HG03575 (cell line): ENCODE measurements around the gene EXOSC2.

ENCODE experiments used
- ATAC-seq: cut with Tn5 transposase; IDR thresholded peaks from one replicate; pipeline ENCODE4 v1.9.1; 2021; ENCODE audit not compliant: unreplicated experiment, insufficient number of reproducible peaks, low FRiP score; ENCODE audit errors: extremely low read depth

Gene EXOSC2

DNA sequence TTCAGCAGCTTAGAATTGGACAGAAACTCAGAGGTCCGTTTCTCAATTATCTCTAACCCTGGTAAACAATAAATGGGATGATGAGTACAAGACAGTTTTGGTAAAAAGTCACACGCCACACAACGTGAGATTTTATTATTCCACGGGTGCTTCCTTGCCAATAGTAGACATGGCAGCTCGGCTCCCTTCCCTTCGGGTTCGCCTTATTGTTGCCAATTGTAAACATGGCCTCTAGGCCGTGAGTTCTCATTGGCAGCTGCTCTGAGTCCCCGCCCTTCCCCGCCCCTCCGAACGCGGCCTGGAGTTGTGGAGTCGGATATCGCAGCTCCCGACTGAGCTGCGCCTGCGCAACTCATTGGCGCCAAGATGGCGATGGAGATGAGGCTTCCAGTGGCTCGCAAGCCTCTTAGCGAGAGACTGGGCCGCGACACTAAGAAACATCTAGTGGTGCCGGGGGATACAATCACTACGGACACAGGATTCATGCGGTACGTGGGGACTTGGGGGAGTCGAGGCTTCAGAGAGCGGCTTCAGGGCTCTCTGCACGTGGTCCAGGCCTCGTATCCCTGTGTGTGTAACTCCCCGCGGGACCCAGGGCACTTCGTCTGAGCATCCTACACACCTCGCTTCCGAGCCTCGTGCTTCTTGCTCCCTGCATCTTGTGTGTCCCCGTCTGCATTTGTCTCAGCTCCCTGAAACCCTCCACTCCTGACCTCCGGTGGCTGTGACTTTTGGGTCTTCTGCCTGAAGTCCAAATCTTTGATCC, at the start of gene EXOSC2:
TSS of gene EXOSC2 (plus strand) at position 355 of the 766 bp plus-strand sequence. CDS start at position 367, 12 bp downstream.
- no peak for ATAC-seq

DNA sequence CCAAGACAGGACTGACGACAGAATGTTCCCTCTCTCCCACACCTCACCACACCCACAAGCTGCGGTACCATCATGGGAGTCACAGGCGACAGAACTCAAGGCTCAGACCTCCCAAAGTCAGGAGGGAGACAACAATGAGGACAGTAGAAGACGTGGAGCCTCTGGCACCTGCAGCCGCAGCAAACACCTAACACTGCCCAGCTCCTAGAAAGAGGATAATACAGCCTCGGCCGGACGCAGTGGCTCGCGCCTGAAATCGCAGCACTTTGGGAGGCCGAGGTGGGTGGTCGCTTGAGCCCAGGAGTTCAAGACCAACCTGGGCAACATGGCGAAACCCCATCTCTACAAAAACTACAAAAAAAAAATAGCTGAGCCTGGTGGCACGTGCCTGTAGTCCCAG, 42.4 kb upstream of the EXOSC2 start:
- ATAC-seq = no peak

DNA sequence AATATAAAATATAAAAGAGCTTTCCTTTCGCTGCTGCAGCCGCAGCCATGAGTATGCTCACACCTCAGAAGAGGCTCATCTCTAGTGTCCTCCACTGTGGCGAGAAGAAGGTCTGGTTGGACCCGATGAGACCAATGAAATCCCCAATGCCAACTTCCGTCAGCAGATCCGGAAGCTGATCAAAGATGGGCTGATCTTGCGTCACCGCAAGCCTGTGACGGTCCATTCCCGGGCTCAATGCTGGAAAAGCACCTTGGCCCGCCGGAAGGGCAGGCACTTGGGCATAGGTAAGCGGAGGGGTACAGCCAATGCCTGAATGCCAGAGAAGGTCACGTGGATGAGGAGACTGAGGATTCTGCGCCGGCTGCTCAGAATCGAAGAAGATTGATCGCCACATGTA, 41.8 kb upstream of the EXOSC2 start:
- no peak for ATAC-seq

- ATAC-seq = no peak
Observed at GRCh38 chr9:130654879-130655278, 38.7 kb upstream of the EXOSC2 start.

DNA sequence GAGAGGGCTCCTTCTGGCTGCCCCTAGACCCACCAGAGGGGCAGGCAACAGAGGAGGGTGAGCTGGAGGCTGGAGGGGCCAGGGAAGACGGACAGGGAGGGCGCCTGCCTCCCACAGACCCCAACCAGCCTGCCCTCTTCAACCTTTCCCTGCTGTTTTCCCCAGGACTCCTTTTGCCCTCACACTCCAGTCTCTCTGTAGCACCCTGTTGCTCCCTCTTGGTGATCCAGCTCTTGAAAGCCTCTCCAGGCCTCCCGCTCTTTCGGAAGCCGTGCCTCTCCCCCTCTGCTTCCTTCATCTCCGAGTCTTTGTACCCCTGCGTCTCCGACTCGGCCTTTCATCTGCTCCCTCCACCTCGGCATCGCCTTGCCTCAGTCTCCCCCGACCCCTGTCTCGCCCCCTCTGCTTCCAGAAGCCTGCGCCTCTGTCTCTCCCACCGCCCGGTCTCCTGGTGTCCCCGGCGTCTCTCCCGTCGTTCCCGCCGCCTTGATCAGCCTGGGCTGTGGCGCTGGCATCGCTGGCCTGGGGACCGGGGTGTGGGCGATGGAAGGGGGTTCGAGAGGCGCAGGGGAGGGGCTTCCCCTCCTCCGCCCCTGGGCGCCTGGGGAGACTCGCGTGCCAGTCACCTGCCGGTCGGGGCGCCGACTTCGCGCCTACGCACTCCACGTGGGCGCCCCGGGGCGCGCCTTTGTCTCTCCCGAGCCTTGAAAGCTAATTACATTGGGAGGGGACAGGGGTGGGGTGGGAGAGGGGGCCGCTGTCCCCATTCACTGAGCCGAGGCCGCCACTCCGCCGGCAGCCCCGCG, 34.5 kb upstream of the EXOSC2 start:
- no peak for ATAC-seq

GRCh38 chr9:130659699-130660248, 33.8 kb upstream of the EXOSC2 start:
- ATAC-seq = no peak

DNA sequence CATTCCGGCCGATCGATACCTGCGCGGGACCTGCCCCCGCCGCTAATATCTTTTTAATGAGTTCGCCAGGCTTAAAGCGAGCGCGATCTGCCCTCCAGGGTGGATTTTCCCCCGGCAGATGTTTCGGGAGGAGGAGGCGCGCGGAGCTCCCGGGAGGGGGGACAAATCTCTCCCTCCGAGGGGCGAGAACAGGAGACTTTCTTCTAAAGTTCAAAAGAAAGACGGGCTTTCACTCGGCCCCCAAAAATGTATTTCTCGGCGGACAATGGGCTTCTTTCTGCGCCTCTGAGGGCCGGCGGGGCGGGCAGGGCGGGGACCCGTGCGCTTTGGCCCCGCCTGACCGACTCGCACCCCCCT, 33.3 kb upstream of the EXOSC2 start:
- no peak for ATAC-seq

DNA sequence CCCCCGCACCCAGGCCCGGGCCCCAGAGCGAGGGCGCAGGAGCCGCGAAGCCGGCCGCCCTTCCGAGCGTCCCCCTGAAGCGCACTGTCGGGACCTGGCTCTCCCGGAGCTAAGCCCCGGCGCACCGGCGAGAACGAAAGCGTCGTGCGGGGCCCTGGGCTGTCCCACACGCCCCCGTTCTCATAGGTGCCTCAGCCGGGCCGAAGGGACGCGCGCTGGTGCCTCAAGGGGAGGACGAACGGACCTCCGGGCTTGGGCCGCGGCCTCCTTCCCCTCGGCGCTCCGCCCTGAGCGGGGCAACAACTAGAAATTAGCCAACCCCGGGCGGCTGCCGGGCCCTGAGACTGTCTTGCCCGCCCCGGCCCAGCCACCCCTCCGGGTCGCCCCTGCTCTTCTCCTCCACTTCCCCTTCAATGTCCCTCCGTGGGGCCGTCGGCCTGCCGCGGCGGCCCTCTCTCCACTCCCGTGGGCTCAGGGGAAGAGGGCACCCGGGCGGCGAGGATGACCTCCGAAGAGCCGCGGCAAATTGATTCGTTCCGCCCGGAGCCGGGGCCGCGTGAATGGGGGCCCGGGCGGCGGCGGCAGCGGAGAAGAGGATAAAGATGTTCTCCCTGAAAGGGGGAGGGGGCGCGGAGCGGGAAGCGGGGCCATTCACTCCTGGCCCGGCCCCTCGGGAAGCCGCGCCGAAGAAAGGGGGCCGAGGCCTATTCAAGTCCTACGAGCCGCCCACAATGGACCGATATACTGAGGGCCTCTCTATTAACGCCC, 32.7 kb upstream of the EXOSC2 start:
- no peak for ATAC-seq

DNA sequence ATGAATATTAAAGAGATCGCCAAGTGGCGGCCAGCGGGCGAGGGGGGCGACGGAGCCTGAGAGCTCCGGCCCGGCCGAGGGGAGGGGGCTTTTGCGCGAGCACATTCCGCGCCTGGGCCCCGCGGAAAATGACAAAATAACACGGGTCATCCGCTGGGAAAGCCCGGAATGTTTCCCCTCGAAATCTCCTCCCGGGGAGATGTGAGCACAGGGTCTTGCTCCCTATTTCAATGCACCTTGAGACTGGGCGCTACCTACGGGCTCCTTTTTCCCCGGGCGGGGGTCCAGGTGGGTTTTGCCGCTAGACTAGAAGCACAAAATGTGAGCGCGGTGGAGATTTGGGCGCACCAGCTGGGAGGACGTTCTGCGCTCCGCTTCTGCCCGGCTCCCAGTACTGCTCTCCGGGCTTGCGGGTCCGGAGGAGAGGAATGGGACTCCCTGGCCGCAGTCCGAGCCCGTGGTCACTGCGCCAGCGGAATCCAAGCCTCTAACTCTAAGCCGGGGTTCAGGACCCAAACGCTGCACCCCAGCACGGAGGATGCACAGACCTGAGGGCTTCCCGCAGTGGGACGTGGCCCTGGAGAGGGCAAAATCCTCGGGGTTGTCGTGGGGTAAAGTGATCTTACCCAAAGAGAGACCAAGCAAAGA, 32.0 kb upstream of the EXOSC2 start:
- no peak for ATAC-seq

DNA sequence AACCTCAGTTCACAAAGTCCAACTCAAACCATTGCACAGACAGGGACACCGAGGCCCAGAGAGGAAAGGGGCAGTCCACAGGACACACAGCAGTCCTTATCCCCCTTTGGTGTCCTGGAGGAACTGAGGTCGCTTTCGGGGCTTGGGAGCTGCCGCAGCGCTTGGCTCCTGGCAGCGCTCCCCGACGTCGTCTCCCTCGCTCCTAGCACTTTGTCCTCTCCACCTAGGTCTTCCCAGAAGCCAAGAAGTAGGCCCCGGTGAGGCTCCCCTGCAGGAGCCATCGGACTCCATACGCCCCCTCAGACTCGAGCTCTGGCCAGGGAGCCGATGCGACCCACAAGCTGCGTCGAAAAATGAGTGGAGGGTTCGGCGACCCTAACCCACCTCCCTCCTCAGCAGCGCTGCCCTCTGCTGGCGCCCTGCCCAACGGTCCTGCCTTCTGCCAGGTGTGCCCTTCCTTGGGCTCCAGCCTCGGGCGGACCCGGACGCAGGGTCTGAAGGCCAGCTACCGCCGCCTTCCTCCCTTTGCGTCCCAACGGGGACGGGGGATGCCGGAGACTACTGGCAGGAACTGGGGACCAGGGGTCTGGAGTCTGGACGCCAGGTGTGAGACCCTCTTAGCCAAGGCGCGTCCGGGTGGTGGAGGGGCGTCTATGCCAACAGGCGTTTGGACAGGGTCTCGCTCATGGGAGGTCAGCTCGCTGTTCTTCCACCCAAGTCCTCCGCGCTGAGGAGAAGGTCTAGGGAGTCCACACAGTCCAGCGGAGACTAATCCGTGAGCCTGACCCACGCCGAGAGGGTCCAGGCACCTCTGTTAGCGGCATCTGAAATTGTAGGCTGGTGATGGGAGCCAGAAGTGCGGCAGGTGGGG, 31.2 kb upstream of the EXOSC2 start:
- no peak for ATAC-seq

DNA sequence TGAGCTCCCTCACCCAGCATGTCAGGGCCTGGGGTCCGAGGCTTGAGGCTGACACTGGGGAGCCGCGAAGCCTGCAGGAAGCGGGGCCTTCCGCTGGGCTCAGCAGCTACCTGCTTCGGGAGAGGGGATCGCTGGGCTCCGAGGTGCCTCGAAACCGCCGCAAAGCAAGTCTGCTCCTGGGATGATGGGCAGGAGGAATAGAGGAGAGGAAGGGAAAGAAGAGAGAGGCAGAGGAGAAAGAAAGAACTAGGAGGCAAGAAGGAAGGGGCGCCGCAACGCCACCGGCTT, 30.7 kb upstream of the EXOSC2 start:
- no peak for ATAC-seq

DNA sequence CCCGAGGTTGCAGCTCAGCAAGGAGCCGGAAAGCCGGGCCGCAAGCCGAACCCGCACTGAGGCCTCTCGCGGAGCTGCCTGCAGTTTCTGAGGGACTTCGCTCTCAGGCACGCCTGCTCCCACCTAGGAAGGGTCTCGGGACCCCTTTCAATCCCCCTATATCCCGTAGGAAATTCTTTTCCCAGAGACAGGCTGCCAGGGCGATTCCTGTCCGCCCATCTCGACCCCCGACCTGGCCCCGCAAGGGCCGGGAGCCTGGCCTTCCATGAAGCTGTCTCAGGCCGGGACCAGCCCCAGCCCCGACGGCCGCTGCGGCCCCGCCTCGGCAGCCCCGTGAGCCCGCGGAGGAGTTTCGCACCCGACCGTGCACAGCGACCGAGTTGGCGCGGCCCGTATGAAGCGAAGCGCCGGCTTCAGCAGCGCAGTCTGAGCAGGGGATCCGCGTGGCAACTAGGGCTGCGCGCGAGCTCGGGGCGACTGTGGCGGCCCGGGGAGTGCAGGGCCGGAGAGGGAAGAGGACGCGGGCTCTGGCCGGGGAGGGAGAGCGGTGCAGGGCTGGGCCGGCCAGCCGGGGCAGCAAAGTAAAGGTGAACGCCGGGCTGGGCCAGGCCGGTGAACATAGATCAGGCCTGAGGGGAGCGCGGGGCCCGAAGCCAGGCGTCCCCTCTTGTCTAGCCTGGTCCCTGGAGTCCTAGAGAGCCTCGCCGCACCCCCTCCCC, 30.2 kb upstream of the EXOSC2 start:
- ATAC-seq = no peak

DNA sequence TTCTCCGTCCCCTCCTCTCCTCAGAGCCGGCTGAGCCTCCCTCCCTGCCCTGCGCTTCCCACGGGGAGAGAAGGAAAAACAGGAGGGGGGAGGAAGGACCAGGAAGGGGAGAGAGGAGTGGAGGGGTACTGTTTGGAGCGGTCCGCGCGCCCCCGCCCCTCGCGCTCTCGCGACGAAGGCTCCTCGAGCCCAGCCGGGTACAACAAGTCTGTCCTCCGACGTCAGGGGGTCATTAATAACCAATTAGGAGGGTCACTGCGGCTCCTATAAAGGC, 29.7 kb upstream of the EXOSC2 start:
- no peak for ATAC-seq

DNA sequence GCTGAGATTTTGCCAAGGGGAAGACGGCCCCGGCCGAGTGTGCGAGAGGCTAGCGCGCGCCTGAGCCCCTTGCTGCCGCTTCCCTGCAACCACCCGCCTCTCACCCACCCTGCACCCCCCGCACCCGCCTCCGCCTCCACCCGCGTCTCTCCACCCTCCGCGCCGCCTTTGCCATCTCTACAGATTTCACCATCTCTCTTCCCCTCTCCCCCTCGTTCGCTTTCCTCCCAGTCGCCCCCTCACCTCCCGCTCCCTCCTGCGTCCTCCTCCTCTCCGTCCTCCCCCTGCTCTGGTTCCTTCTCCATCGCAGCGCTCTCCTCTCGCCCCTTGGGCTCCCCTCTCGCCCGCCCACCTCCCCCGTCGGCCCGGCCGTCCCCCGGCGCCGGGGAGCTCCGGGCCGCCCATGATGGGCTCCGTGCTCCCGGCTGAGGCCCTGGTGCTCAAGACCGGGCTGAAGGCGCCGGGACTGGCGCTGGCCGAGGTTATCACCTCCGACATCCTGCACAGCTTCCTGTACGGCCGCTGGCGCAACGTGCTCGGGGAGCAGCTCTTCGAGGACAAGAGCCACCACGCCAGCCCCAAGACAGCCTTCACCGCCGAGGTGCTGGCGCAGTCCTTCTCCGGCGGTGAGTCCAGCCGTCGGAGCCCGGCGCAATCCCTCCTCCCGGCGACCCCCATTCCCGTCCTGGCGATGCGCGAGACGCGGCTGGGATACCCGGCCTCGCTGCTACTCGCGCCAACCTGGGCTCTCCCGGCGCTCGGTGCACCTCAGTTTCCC, 29.1 kb upstream of the EXOSC2 start, which contains the start of gene PRDM12:
TSS of gene PRDM12 (plus strand) at position 344 of the 778 bp plus-strand sequence. CDS start at position 404, 60 bp downstream.
- ATAC-seq = no peak

GRCh38 chr9:130665029-130665430, 28.6 kb upstream of the EXOSC2 start:
- ATAC-seq = no peak

DNA sequence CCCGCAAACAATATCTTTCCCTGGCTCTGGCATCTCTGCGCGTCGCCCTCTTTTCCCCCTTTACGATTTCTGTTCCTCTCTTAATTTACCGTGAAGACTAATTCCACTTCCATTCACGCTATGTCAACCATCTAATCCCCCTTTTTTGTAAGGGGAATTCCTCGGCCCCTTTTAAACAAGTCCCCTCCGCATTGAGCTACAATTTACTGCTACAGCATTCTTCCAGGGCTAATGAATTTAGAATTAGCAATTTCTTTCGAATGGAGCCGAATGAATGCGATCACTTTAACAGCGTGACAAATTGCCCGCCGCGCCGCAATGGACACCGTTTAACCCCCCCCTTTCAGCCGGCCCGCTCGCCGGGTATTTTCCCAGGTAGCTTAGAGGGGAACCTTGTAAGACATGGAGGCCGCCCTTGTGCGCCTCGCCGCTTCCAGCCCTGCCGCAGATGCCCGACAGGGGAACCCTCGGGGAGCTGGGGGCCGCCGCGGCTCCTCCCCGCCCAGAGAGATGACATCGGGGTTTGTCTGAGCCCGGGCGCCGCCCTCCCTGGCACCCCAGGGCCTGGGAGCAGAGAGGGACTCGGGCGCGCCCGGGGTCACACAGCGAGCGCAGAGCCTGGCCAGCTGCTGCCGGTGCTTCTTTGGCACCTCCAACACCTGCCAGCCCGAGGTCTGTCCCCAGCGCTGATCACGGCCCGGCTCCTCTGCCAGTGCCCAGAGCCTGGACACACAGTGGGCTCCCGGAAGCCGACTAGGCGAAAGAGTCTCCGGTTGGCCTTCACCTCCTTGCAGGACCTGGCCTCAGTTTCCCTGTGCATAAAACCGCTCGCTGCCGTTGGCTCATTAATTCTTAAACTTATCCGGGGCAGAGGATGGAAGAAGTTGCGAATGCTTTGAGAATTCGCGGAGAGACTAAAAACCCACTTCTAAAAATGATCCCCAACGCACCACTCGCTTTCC, 27.9 kb upstream of the EXOSC2 start:
- no peak for ATAC-seq
